GM11168 (cell line): ENCODE results near the gene CCDC34.
"Not testable (repeated sequence)": the region's sequence is repeated elsewhere in the genome, so short reads cannot be mapped to it uniquely, and the experiment has no call there.

Experiments
- in situ Hi-C: fragments of 300-500 bp; cut with MboI; formaldehyde crosslinking; loops from one replicate; pipeline ENCODE4 v1.12.0; 2022; ENCODE audit warnings: low sequenced_read_pairs; ENCODE audit not compliant: unreplicated experiment

CCDC34 gene

GRCh38 chr11:27367881-27368280 is 4.9 kb upstream of the CCDC34 start:
- in situ Hi-C loops, result no loop called here

GRCh38 chr11:27363576-27364117 is 632 bp upstream of the CCDC34 start:
- in situ Hi-C loops, result no loop called here

GRCh38 chr11:27361649-27362431 is 1.2 kb downstream of the CCDC34 start:
- in situ Hi-C loops, result no loop called here

- in situ Hi-C loops, result no loop called here
These were observed 4.7 kb downstream of the CCDC34 start for GRCh38 chr11:27358296-27358695.

- in situ Hi-C loops, result no loop called here
These were observed 5.8 kb downstream of the CCDC34 start for GRCh38 chr11:27357250-27357649.

GRCh38 chr11:27356624-27357222 is 6.3 kb downstream of the CCDC34 start:
- in situ Hi-C loops, result no loop called here

- in situ Hi-C loops, result no loop called here
These were observed 7.4 kb downstream of the CCDC34 start for GRCh38 chr11:27355575-27356104.

GRCh38 chr11:27354359-27354965 is 8.6 kb downstream of the CCDC34 start:
- in situ Hi-C loops, result no loop called here

- in situ Hi-C loops, result no loop called here
These were observed 9.2 kb downstream of the CCDC34 start for GRCh38 chr11:27353593-27354358.

GRCh38 chr11:27352781-27353180 is 10.2 kb downstream of the CCDC34 start:
- in situ Hi-C loops, result no loop called here

GRCh38 chr11:27350511-27350910 is 12.5 kb downstream of the CCDC34 start:
- in situ Hi-C loops, result no loop called here

GRCh38 chr11:27349919-27350318 is 13.1 kb downstream of the CCDC34 start:
- in situ Hi-C loops, result no loop called here

- in situ Hi-C loops, result no loop called here
These were observed 14.6 kb downstream of the CCDC34 start for GRCh38 chr11:27348340-27348873.

GRCh38 chr11:27347359-27348339 is 15.4 kb downstream of the CCDC34 start:
- in situ Hi-C loops, result no loop called here

GRCh38 chr11:27339941-27340340 is 23.1 kb downstream of the CCDC34 start:
- in situ Hi-C loops, result no loop called here

- in situ Hi-C loops, result not testable (repeated sequence)
These were observed 28.3 kb downstream of the CCDC34 start for GRCh38 chr11:27334764-27335163.

- in situ Hi-C loops, result no loop called here
These were observed 31.0 kb downstream of the CCDC34 start for GRCh38 chr11:27331981-27332380.

- in situ Hi-C loops, result no loop called here
These were observed 32.3 kb downstream of the CCDC34 start for GRCh38 chr11:27330633-27331270.
